ENCODE results near the gene CD300LD. TPM values are rescaled to one million over a fixed set of nuclear protein-coding genes. Genes with fewer than 3 reads are reported as not detected.

Gene CD300LD
- total RNA-seq, 1 experiment from 2014 or later: not detected

DNA sequence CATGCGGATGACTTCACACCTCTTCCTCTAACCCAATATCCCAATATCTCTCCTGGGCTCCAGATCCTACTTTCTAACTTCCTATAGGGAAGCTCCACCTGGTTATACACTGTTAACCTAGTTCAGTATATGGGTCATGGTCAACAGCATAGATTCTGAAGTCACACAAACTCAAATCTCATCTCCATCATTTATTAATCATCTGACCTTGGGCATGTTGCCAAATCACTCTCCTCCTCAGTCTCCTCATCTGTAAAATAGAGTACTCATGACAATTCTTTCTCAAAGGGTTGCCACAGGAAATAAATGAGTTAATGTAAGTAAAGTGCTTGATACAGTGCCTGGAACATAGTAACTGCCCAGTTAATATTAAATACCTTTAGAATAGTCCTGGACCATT lies 32.0 kb upstream of the CD300LD start:
- no peak for TF ChIP-seq CTCF (IDR thresholded peaks at IDR 0.05; ENCODE audit: unreplicated experiment)
- intact Hi-C loops (cut with micrococcal nuclease): no loop called here
- POLR2A ChIA-PET: interaction anchor here (1.4 kb wide), 1 partner anchor 12 kb away, joined by 3 read pairs; no protein-coding TSS in a partner anchor
- CTCF ChIA-PET: interaction anchor here (0.7 to 1.4 kb wide), 4 partner anchors 27 to 147 kb away, joined by 3 to 5 read pairs (median 3); no protein-coding TSS in a partner anchor
- H3K9me3 Mint-ChIP-seq (ENCODE audit: unreplicated experiment): no peaks in the 10 kb centered on the region
- peaks cover 9% of the 10 kb centered on the region for H3K4me1 Mint-ChIP-seq (ENCODE audit: insufficient read depth, unreplicated experiment)
- BruUV-seq (replicated peaks): no TSS peak
- no peak for DNase-seq (ENCODE audit: unreplicated experiment)
- H3K27ac Mint-ChIP-seq (ENCODE audit: low read depth, unreplicated experiment): no peak overlapping the region
- H3K27me3 Mint-ChIP-seq (ENCODE audit: insufficient read depth, unreplicated experiment): peaks cover 81% of the 10 kb centered on the region
- H3K36me3 Mint-ChIP-seq (ENCODE audit: insufficient read depth, unreplicated experiment): no peaks in the 10 kb centered on the region
- no peak overlapping the region for H3K4me3 Mint-ChIP-seq (ENCODE audit: unreplicated experiment)

- Mint-ChIP-seq H3K9me3 (ENCODE audit: unreplicated experiment) (no peaks in the 10 kb centered on the region), H3K27me3 (ENCODE audit: insufficient read depth, unreplicated experiment) (peaks cover 81% of the 10 kb centered on the region), H3K27ac (ENCODE audit: low read depth, unreplicated experiment) (no peak within 1 kb of the TSS), H3K36me3 (ENCODE audit: insufficient read depth, unreplicated experiment) (no peaks in the 10 kb centered on the region), H3K4me1 (ENCODE audit: insufficient read depth, unreplicated experiment) (peaks cover 10% of the 10 kb centered on the region), H3K4me3 (ENCODE audit: unreplicated experiment) (no peak within 1 kb of the TSS)
- TF ChIP-seq CTCF (IDR thresholded peaks at IDR 0.05; ENCODE audit: unreplicated experiment): no peak
- no TSS peak for BruUV-seq (replicated peaks)
- ChIA-PET CTCF (interaction anchor here (0.7 to 1.4 kb wide), 4 partner anchors 28 to 148 kb away, joined by 3 to 5 read pairs (median 3); no protein-coding TSS in a partner anchor), POLR2A (no interaction called here)
- intact Hi-C loops (cut with micrococcal nuclease): no loop called here
- DNase-seq (ENCODE audit: unreplicated experiment): peak; percentile 29
Measured at GRCh38 chr17:74623693-74624093, 31.6 kb upstream of the CD300LD start, which contains the start of gene CD300E. Gene CD300E, minus strand, starts transcription at chr17:74623738. Its CDS starts 117 bp downstream, at chr17:74623621.

DNA sequence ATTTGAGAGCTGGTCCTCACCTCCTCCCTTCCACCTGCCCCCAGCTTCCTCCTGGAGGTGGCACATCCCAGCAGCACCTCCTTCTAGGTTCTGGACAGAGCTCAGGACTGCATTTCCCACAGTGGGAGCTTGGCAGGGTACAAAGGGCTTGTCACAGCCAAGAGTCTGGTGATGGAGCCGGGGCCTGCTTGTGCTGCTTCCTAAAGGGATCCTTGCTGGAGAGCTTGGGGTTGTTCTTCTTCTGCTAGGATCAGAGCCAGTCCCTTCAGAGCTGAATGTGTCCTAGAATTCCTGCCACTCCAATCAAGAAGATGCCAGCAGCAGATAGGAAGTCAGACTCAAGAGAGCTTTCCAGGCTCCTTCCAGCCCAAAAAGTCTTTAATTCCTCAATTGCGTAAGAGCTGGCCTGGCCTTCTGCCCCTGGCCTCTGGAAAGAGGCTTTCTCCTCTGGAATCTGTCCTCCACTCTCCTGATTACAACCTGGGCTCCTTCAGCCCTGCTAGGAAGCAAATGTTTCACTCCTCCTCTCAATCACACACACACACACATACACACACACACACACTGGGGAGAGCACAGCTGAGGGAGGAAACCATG lies 27.1 kb upstream of the CD300LD start:
- peak; percentile 25 for DNase-seq (ENCODE audit: unreplicated experiment)
- Mint-ChIP-seq H3K36me3 (ENCODE audit: insufficient read depth, unreplicated experiment) (no peaks in the 10 kb centered on the region), H3K4me3 (ENCODE audit: unreplicated experiment) (no peak overlapping the region), H3K27me3 (ENCODE audit: insufficient read depth, unreplicated experiment) (peaks cover 86% of the 10 kb centered on the region), H3K27ac (ENCODE audit: low read depth, unreplicated experiment) (no peak overlapping the region), H3K9me3 (ENCODE audit: unreplicated experiment) (no peaks in the 10 kb centered on the region), H3K4me1 (ENCODE audit: insufficient read depth, unreplicated experiment) (peaks cover 10% of the 10 kb centered on the region)
- no TSS peak for BruUV-seq (replicated peaks)
- ChIA-PET POLR2A (interaction anchor here (0.9 to 2.0 kb wide), 2 partner anchors 14 to 18 kb away, joined by 3 to 8 read pairs; no protein-coding TSS in a partner anchor), CTCF (interaction anchor here (0.6 to 1.8 kb wide), 3 partner anchors 8 to 13 kb away, joined by 3 to 4 read pairs (median 4); no protein-coding TSS in a partner anchor)
- intact Hi-C loops (cut with micrococcal nuclease): no loop called here
- TF ChIP-seq CTCF (IDR thresholded peaks at IDR 0.05; ENCODE audit: unreplicated experiment): no peak

DNA sequence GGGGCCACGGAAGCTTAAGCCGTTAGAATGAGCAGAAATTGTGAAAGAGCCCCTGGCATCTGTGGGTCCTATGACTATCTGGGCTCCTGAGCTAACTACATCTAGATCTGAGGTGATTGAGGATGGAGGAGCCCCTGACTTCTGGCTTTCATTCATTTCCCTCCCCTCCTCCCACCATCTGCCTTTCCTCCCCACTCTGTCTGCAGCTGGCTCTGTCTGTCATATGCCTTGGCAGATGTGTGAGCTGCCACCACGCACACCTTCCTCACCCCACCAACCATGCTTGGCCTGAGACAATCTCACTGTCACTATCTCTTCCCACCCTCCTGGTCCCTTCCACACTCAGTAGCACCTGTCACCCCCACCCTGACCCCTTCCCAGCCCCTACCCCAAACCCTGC lies 26.4 kb upstream of the CD300LD start:
- H3K27me3 Mint-ChIP-seq (ENCODE audit: insufficient read depth, unreplicated experiment): peaks cover 79% of the 10 kb centered on the region
- H3K9me3 Mint-ChIP-seq (ENCODE audit: unreplicated experiment): no peaks in the 10 kb centered on the region
- intact Hi-C loops (cut with micrococcal nuclease): no loop called here
- no peaks in the 10 kb centered on the region for H3K36me3 Mint-ChIP-seq (ENCODE audit: insufficient read depth, unreplicated experiment)
- peaks cover 6% of the 10 kb centered on the region for H3K4me1 Mint-ChIP-seq (ENCODE audit: insufficient read depth, unreplicated experiment)
- no peak overlapping the region for H3K27ac Mint-ChIP-seq (ENCODE audit: low read depth, unreplicated experiment)
- POLR2A ChIA-PET: interaction anchor here (2.0 kb wide), 1 partner anchor 13 kb away, joined by 8 read pairs; no protein-coding TSS in a partner anchor
- DNase-seq (ENCODE audit: unreplicated experiment): no peak
- CTCF ChIA-PET: interaction anchor here (1.8 kb wide), 1 partner anchor 14 kb away, joined by 4 read pairs; no protein-coding TSS in a partner anchor
- no peak overlapping the region for H3K4me3 Mint-ChIP-seq (ENCODE audit: unreplicated experiment)
- TF ChIP-seq CTCF (IDR thresholded peaks at IDR 0.05; ENCODE audit: unreplicated experiment): no peak
- BruUV-seq (replicated peaks): no TSS peak
